Transverse colon (tissue), 4 donors: Measurements from ENCODE around the gene BNIP1. TPM values are rescaled to one million over a fixed set of nuclear protein-coding genes. Genes with fewer than 3 reads are reported as not detected.

ENCODE experiments used
- DNase-seq: peaks from one replicate; pipeline ENCODE4 v3.0.0-alpha.2; 2019
- H3K27ac ChIP-seq, 4 donors: fragments of 200-600 bp; sonication (generic); 2 replicates each; pipeline ENCODE4 v1.5.1; 2016 to 2018; ENCODE audit warnings: inconsistent platforms in 4 of 4
- H3K27me3 ChIP-seq: fragments of 200-600 bp; sonication (generic); 2 replicates; pipeline ENCODE4 v1.5.1; 2017; ENCODE audit warnings: inconsistent platforms
- H3K36me3 ChIP-seq, 4 donors: fragments of 200-600 bp; sonication (generic); 2 replicates each; pipeline ENCODE4 v1.5.1; 2017 to 2019; ENCODE audit warnings: inconsistent platforms in 4 of 4
- H3K4me1 ChIP-seq, 4 donors: fragments of 200-600 bp; sonication (generic); 2 replicates each; pipeline ENCODE4 v1.5.1; 2017 to 2020; ENCODE audit warnings: inconsistent platforms in 4 of 4
- H3K4me3 ChIP-seq, 4 donors: fragments of 200-600 bp; sonication (generic); 1 replicate in 1 of 4; 2 replicates in 3 of 4; pipeline versions ENCODE4 v1.5.1 to v1.6.1; 2017 to 2019; ENCODE audit warnings: inconsistent platforms in 4 of 4
- H3K9me3 ChIP-seq, 2 donors: fragments of 200-600 bp; sonication (generic); 2 replicates each; pipeline ENCODE4 v1.5.1; 2017 to 2019; ENCODE audit warnings: inconsistent platforms in 2 of 2
- EP300 ChIP-seq: sonication (generic); formaldehyde crosslinking; IDR thresholded peaks from one replicate; pipeline ENCODE4 v1.6.1; 2017; ENCODE audit warnings: antibody characterized with exemption, low read depth
- POLR2A ChIP-seq: fragments of 450-650 bp; IDR thresholded peaks from one replicate; pipeline ENCODE4 v1.6.1; 2016; ENCODE audit warnings: antibody characterized with exemption, mild to moderate bottlenecking, moderate library complexity
- POLR2AphosphoS5 ChIP-seq, 3 donors: sonication (generic); formaldehyde crosslinking; IDR thresholded peaks; one replicate each; pipeline ENCODE4 v1.6.1; 2016; ENCODE audit warnings: antibody characterized with exemption in 3 of 3
- WGBS, 2 donors: methylation state at CpG; one replicate each; pipeline ENCODE4 v1.1.5; 2018; ENCODE audit warnings: low coverage in 1 of 2; 5-methylcytosine and 5-hydroxymethylcytosine counted together
- in situ Hi-C, 4 donors: fragments of 200-750 bp; cut with MboI; loops; one replicate each; pipeline versions ENCODE4 v1.15.0 to v1.15.1; 2017; ENCODE audit warnings: low sequenced_read_pairs in 3 of 4, low pct_ligation_motif_present in 1 of 4, low pct_unique_long_range_greater_than_20kb in 1 of 4
- intact Hi-C: fragments of 100-400 bp; cut with DNase I; formaldehyde crosslinking; loops from one replicate; pipeline ENCODE4 v1.15.1; 2023; ENCODE audit warnings: low total_unique reads
- total RNA-seq, 4 donors: library from RNA; depleted of rRNA; stranded (reverse); fragments of >200 nt; gene quantifications; one replicate each; pipeline ENCODE4 v1.1.0, GENCODE V29; 2016
- TF ChIP-seq, protein P1 (sequence below), 5 experiments: fragments of 200-600 bp in 3 of 5; fragments of 450-650 bp in 2 of 5; sonication (generic) in 3 of 5; IDR thresholded peaks; 1 replicate in 2 of 5; 2 replicates in 3 of 5; pipeline ENCODE4 v1.5.1; 2016 to 2017; ENCODE audit warnings: antibody characterized with exemption in 5 of 5, inconsistent platforms in 3 of 5, mild to moderate bottlenecking in 2 of 5, moderate library complexity in 1 of 5

Gene BNIP1
- total RNA-seq, 4 donors from 2014 or later: 6.0 to 7.2 TPM; not detected in 2

- Histone ChIP-seq H3K4me1 (no peaks in the 10 kb centered on the region), H3K9me3 (no peaks in the 10 kb centered on the region), H3K27me3 (peaks cover 24% of the 10 kb centered on the region), H3K4me3 (no peak overlapping the region), H3K36me3 (no peaks in the 10 kb centered on the region), H3K27ac (no peak overlapping the region)
- TF ChIP-seq EP300 (no peak), POLR2A (no peak), POLR2AphosphoS5 (IDR thresholded peaks at IDR 0.05) (no peak)
- TF ChIP-seq, protein P1, sequence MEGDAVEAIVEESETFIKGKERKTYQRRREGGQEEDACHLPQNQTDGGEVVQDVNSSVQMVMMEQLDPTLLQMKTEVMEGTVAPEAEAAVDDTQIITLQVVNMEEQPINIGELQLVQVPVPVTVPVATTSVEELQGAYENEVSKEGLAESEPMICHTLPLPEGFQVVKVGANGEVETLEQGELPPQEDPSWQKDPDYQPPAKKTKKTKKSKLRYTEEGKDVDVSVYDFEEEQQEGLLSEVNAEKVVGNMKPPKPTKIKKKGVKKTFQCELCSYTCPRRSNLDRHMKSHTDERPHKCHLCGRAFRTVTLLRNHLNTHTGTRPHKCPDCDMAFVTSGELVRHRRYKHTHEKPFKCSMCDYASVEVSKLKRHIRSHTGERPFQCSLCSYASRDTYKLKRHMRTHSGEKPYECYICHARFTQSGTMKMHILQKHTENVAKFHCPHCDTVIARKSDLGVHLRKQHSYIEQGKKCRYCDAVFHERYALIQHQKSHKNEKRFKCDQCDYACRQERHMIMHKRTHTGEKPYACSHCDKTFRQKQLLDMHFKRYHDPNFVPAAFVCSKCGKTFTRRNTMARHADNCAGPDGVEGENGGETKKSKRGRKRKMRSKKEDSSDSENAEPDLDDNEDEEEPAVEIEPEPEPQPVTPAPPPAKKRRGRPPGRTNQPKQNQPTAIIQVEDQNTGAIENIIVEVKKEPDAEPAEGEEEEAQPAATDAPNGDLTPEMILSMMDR (IDR thresholded peaks at IDR 0.05): no peak
- in situ Hi-C loops: no loop called here
- DNase-seq: no peak
- intact Hi-C loops: no loop called here
- 78 to 100% methylated on average over 3 to 7 of the region's 7 CpGs for WGBS, 2 donors
Observed at GRCh38 chr5:173208296-173208695, 64.0 kb downstream of the BNIP1 start.

GRCh38 chr5:173210877-173211276, 66.5 kb downstream of the BNIP1 start:
- Histone ChIP-seq H3K36me3 (no peaks in the 10 kb centered on the region), H3K9me3 (no peaks in the 10 kb centered on the region), H3K27me3 (peaks cover 18% of the 10 kb centered on the region), H3K27ac (no peak overlapping the region), H3K4me3 (no peak overlapping the region), H3K4me1 (no peaks in the 10 kb centered on the region)
- 92% methylated on average over 8 of the region's 8 CpGs; no CpG with 5 or more reads in 1 of the 2 donors for WGBS, 2 donors
- intact Hi-C loops: no loop called here
- no peak for DNase-seq
- in situ Hi-C loops: no loop called here
- TF ChIP-seq, protein P1 (IDR thresholded peaks at IDR 0.05): no peak
- no peak for TF ChIP-seq POLR2AphosphoS5 (IDR thresholded peaks at IDR 0.05)
- TF ChIP-seq POLR2A: no peak
- no peak for TF ChIP-seq EP300

DNA sequence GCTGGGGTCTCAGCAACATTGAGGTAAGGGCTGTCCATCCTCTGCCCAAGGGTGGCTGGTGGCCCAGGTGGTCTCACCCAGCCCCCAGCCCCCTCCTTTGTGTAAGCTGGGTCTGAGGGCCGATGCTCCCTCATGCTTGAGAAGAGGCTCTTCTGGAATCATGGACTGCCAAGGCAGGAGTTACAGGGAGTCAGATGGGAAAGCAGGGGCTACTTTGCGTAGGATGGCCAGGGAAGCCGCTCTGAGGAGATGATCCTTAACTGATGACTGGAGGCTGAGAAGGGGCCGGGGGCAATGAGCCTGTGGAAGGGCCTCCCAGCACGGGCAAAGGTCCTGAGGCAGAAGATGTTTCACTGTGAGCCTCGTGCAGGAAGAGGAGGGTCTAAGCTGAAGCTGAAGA, 67.0 kb downstream of the BNIP1 start:
- no peaks in the 10 kb centered on the region for H3K9me3 ChIP-seq
- TF ChIP-seq POLR2A: no peak
- TF ChIP-seq, protein P1 (IDR thresholded peaks at IDR 0.05): no peak
- no peak for TF ChIP-seq EP300
- TF ChIP-seq POLR2AphosphoS5 (IDR thresholded peaks at IDR 0.05): no peak
- intact Hi-C loops: no loop called here
- no peaks in the 10 kb centered on the region for H3K4me1 ChIP-seq
- DNase-seq: no peak
- no peaks in the 10 kb centered on the region for H3K36me3 ChIP-seq
- in situ Hi-C loops: no loop called here
- WGBS, 2 donors: 80 to 90% methylated on average over 2 to 6 of the region's 6 CpGs
- H3K27me3 ChIP-seq: peaks cover 18% of the 10 kb centered on the region
- no peak overlapping the region for H3K27ac ChIP-seq
- H3K4me3 ChIP-seq: no peak overlapping the region

DNA sequence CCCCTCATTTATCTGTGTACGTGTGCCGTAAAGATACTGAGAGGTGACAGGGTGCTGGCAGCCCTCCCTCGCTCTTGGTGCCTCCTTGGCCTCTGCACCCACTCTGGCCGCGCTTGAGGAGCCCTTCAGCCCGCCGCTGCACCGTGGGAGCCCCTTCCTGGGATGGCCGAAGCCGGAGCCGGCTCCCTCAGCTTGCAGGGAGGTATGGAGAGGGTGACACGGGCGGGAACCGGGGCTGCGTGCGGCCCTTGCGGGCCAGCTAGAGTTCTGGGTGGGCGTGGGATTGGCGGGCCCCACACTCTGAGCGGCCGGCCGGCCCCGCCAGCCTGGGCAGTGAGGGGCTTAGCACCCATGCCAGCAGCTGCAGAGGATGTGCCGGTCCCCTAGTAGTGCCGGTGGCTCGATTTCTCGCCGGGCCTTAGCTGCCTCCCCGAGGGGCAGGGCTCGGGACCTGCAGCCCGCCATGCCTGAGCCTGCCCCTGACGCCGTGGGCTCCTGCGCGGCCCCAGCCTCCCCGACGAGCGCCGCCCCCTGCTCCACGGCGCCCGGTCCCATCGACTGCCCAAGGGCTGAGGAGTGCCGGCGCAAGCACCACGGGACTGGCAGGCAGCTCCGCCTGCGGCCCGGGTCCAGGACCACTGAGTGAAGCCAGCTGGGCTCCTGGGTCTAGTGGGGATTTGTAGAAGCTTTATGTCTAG, 69.1 kb downstream of the BNIP1 start:
- WGBS, 2 donors: 99% methylated on average over 40 of the region's 49 CpGs; no CpG with 5 or more reads in 1 of the 2 donors
- TF ChIP-seq, protein P1 (IDR thresholded peaks at IDR 0.05): no peak
- TF ChIP-seq POLR2A: no peak
- no peak for TF ChIP-seq POLR2AphosphoS5 (IDR thresholded peaks at IDR 0.05)
- TF ChIP-seq EP300: no peak
- H3K27ac ChIP-seq: no peak overlapping the region
- H3K36me3 ChIP-seq: no peaks in the 10 kb centered on the region
- H3K4me1 ChIP-seq: no peaks in the 10 kb centered on the region
- in situ Hi-C loops: no loop called here
- no peak overlapping the region for H3K4me3 ChIP-seq
- no peaks in the 10 kb centered on the region for H3K9me3 ChIP-seq
- DNase-seq: no peak
- intact Hi-C loops: no loop called here
- peaks cover 21% of the 10 kb centered on the region for H3K27me3 ChIP-seq

Other genes with a start within 250 kb of the BNIP1 start
- gene RPL26L1, start 185.1 kb upstream of the BNIP1 start, total RNA-seq: 10 to 100 TPM in 2 of 4 donors, 1 to 10 TPM in 1, not detected in 1; 1.6 to 22.3 (median 19.5) TPM
- 100 to 1,000 TPM in 3 of 4 donors, 10 to 100 TPM in 1; 60.9 to 212 (median 138) TPM for gene ATP6V0E1, start 160.8 kb upstream of the BNIP1 start, total RNA-seq
- 10 to 100 TPM; 24.3 to 40.6 (median 32.3) TPM for gene CREBRF, start 88.2 kb upstream of the BNIP1 start, total RNA-seq
- gene NKX2-5, start 90.7 kb downstream of the BNIP1 start, total RNA-seq: not detected
- 1 to 10 TPM; 1.5 to 8.1 (median 2.0) TPM for gene STC2, start 183.9 kb downstream of the BNIP1 start, total RNA-seq